Measurements from ENCODE around the gene MIPOL1.

DNA sequence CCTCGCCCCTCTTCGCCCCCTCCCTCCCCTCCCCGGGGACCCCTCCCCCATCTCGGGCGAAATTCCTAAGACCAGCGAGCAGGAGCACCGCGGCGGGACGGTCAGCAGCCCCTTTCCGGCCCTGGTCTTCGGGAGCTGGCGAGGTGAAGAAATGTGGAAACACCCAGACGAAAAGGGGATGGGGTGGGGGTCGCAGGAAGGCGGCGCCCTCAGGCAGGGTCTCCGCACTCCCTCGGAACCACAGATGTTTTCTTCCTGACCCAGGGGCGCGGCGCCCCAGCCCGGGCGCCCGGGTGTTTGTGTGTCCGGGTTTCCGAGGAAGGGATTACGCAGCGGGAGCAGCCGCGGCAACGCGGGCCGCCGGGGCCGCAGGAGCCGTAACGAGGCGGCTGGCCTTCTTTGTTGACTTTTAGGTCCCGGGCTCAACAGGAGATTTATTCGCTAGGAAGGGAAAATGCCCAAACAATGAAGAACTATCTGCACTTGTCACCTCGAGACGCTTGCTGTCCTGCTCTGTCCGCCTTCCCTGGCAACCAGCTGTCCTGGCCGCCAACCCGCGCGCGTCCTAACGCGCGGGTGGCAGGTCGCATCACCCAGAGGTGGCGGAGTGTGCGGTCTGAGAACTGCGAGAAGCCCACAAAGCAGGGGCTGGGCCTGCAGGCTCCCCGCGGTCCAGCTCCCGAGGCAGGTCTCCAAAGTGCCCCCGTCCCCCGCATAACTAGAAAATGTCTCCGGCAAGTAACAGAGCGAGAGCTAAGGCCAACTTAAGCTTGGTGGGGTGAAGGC lies 390.3 kb downstream of the MIPOL1 start:
- TF ChIP-seq ZNF253 (CRISPR knock-in tag; conservative IDR thresholded peaks at IDR 0.05) (no peak), TAF1 (IDR thresholded peaks at IDR 0.05; ENCODE audit: control insufficient read depth, extremely low read depth, insufficient read depth, low read length, severe bottlenecking) (no peak), TEAD2 (tag; IDR thresholded peaks at IDR 0.05) (no peak), TOE1 (IDR thresholded peaks at IDR 0.05; ENCODE audit: borderline replicate concordance) (no peak), TOE1 (CRISPR knock-in tag; IDR thresholded peaks at IDR 0.05; ENCODE audit: borderline replicate concordance, low read depth) (no peak), STAT5A (IDR thresholded peaks at IDR 0.05; ENCODE audit: borderline replicate concordance, low read length) (no peak), SOX6 (IDR thresholded peaks at IDR 0.05) (no peak), HCFC1 (IDR thresholded peaks at IDR 0.05; ENCODE audit: low read depth, low read length) (no peak)
- TF ChIP-seq, protein P1, sequence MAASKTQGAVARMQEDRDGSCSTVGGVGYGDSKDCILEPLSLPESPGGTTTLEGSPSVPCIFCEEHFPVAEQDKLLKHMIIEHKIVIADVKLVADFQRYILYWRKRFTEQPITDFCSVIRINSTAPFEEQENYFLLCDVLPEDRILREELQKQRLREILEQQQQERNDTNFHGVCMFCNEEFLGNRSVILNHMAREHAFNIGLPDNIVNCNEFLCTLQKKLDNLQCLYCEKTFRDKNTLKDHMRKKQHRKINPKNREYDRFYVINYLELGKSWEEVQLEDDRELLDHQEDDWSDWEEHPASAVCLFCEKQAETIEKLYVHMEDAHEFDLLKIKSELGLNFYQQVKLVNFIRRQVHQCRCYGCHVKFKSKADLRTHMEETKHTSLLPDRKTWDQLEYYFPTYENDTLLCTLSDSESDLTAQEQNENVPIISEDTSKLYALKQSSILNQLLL (CRISPR knock-in tag; IDR thresholded peaks at IDR 0.05; ENCODE audit: borderline replicate concordance) = no peak
- TF ChIP-seq, protein P2, sequence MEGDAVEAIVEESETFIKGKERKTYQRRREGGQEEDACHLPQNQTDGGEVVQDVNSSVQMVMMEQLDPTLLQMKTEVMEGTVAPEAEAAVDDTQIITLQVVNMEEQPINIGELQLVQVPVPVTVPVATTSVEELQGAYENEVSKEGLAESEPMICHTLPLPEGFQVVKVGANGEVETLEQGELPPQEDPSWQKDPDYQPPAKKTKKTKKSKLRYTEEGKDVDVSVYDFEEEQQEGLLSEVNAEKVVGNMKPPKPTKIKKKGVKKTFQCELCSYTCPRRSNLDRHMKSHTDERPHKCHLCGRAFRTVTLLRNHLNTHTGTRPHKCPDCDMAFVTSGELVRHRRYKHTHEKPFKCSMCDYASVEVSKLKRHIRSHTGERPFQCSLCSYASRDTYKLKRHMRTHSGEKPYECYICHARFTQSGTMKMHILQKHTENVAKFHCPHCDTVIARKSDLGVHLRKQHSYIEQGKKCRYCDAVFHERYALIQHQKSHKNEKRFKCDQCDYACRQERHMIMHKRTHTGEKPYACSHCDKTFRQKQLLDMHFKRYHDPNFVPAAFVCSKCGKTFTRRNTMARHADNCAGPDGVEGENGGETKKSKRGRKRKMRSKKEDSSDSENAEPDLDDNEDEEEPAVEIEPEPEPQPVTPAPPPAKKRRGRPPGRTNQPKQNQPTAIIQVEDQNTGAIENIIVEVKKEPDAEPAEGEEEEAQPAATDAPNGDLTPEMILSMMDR (IDR thresholded peaks at IDR 0.05 in 2 of 3, conservative IDR thresholded peaks at IDR 0.05 in 1 of 3; ENCODE audit: insufficient read depth in 2 of 3, low read depth in 1 of 3, low read length in 3 of 3) = no peak
- TF ChIP-seq, protein P3, sequence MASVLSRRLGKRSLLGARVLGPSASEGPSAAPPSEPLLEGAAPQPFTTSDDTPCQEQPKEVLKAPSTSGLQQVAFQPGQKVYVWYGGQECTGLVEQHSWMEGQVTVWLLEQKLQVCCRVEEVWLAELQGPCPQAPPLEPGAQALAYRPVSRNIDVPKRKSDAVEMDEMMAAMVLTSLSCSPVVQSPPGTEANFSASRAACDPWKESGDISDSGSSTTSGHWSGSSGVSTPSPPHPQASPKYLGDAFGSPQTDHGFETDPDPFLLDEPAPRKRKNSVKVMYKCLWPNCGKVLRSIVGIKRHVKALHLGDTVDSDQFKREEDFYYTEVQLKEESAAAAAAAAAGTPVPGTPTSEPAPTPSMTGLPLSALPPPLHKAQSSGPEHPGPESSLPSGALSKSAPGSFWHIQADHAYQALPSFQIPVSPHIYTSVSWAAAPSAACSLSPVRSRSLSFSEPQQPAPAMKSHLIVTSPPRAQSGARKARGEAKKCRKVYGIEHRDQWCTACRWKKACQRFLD (CRISPR knock-in tag; IDR thresholded peaks at IDR 0.05) = no peak

Data from K562 (cell line).